ES-I3 (cell line): ENCODE measurements around the gene IGFBP2.

ENCODE experiments used
- H3K36me3 ChIP-seq: 2 replicates; pipeline ENCODE4 v1.6.1; 2013; ENCODE audit warnings: mild to moderate bottlenecking, low read length, control low read depth, moderate library complexity; ENCODE audit not compliant: insufficient read depth
- H3K4me1 ChIP-seq: 2 replicates; pipeline ENCODE4 v1.6.1; 2013; ENCODE audit warnings: mild to moderate bottlenecking, control low read depth, low read length; ENCODE audit not compliant: insufficient read depth
- H3K9ac ChIP-seq: 2 replicates; pipeline ENCODE4 v1.6.1; 2013; ENCODE audit warnings: low read depth, mild to moderate bottlenecking, low read length, moderate library complexity
- H3K9me3 ChIP-seq: 2 replicates; pipeline ENCODE4 v1.6.1; 2013; ENCODE audit warnings: mild to moderate bottlenecking, low read length, moderate library complexity; ENCODE audit not compliant: control insufficient read depth, insufficient read depth

IGFBP2 gene

GRCh38 chr2:216687111-216687510 lies 53.9 kb downstream of the IGFBP2 start:
- Histone ChIP-seq H3K4me1 (peaks cover 7% of the 10 kb centered on the region), H3K9me3 (no peaks in the 10 kb centered on the region), H3K36me3 (no peaks in the 10 kb centered on the region), H3K9ac (no peak overlapping the region)

GRCh38 chr2:216687646-216688045 lies 54.4 kb downstream of the IGFBP2 start:
- Histone ChIP-seq H3K9ac (no peak overlapping the region), H3K9me3 (no peaks in the 10 kb centered on the region), H3K36me3 (no peaks in the 10 kb centered on the region), H3K4me1 (peaks cover 5% of the 10 kb centered on the region)

- Histone ChIP-seq H3K36me3 (no peaks in the 10 kb centered on the region), H3K4me1 (peaks cover 5% of the 10 kb centered on the region)
These were observed 55.6 kb downstream of the IGFBP2 start for GRCh38 chr2:216688731-216689340.

GRCh38 chr2:216689397-216689796 lies 56.2 kb downstream of the IGFBP2 start:
- no peaks in the 10 kb centered on the region for H3K36me3 ChIP-seq
- peaks cover 5% of the 10 kb centered on the region for H3K4me1 ChIP-seq
- H3K9ac ChIP-seq = no peak overlapping the region
- no peaks in the 10 kb centered on the region for H3K9me3 ChIP-seq

More at GRCh38 chr2:216688731-216689340, 55.6 kb downstream of the IGFBP2 start:
- Histone ChIP-seq H3K9ac (no peak overlapping the region), H3K9me3 (no peaks in the 10 kb centered on the region)

- H3K36me3 ChIP-seq = no peaks in the 10 kb centered on the region
These were observed 57.2 kb downstream of the IGFBP2 start for GRCh38 chr2:216690456-216690852.

GRCh38 chr2:216690853-216691741 lies 57.9 kb downstream of the IGFBP2 start:
- Histone ChIP-seq H3K36me3 (no peaks in the 10 kb centered on the region), H3K4me1 (peaks cover 9% of the 10 kb centered on the region), H3K9ac (peak overlapping the region; percentile 37; the same call in 1 of the 2 replicates), H3K9me3 (no peaks in the 10 kb centered on the region)

More at GRCh38 chr2:216690456-216690852, 57.2 kb downstream of the IGFBP2 start:
- no peaks in the 10 kb centered on the region for H3K9me3 ChIP-seq
- peaks cover 5% of the 10 kb centered on the region for H3K4me1 ChIP-seq
- no peak overlapping the region for H3K9ac ChIP-seq

- Histone ChIP-seq H3K9me3 (no peaks in the 10 kb centered on the region), H3K4me1 (peaks cover 13% of the 10 kb centered on the region), H3K9ac (peak overlapping the region; percentile 89), H3K36me3 (no peaks in the 10 kb centered on the region)
These were observed 59.6 kb downstream of the IGFBP2 start for GRCh38 chr2:216692636-216693413.

GRCh38 chr2:216693414-216694080 lies 60.3 kb downstream of the IGFBP2 start:
- no peaks in the 10 kb centered on the region for H3K9me3 ChIP-seq
- no peaks in the 10 kb centered on the region for H3K36me3 ChIP-seq
- peaks cover 13% of the 10 kb centered on the region for H3K4me1 ChIP-seq
- H3K9ac ChIP-seq = peak overlapping the region; percentile 59; the same call in 1 of the 2 replicates

- H3K36me3 ChIP-seq = no peaks in the 10 kb centered on the region
- peak overlapping the region; percentile 59 for H3K9ac ChIP-seq
- H3K9me3 ChIP-seq = no peaks in the 10 kb centered on the region
- H3K4me1 ChIP-seq = peaks cover 16% of the 10 kb centered on the region; the same call in 1 of the 2 replicates
These were observed 61.0 kb downstream of the IGFBP2 start for GRCh38 chr2:216694082-216694825.

GRCh38 chr2:216694826-216695217 lies 61.6 kb downstream of the IGFBP2 start:
- Histone ChIP-seq H3K9ac (peak overlapping the region; percentile 59; the same call in 1 of the 2 replicates), H3K9me3 (no peaks in the 10 kb centered on the region), H3K4me1 (peaks cover 16% of the 10 kb centered on the region; the same call in 1 of the 2 replicates), H3K36me3 (no peaks in the 10 kb centered on the region)

- peak within 1 kb of the TSS; percentile 59; the same call in 1 of the 2 replicates for H3K9ac ChIP-seq
- H3K4me1 ChIP-seq = 0 out of 2 replicates have a peak, but pooled peaks cover 11% of the 10 kb centered on the region
- H3K9me3 ChIP-seq = no peaks in the 10 kb centered on the region
- no peaks in the 10 kb centered on the region for H3K36me3 ChIP-seq
These were observed 62.2 kb downstream of the IGFBP2 start, which contains the start of gene IGFBP5 for GRCh38 chr2:216695401-216695821. TSS of gene IGFBP5 (minus strand) at chr2:216695549. CDS start at chr2:216694775, 774 bp downstream.

GRCh38 chr2:216696321-216696720 lies 63.1 kb downstream of the IGFBP2 start:
- Histone ChIP-seq H3K9ac (no peak overlapping the region), H3K9me3 (no peaks in the 10 kb centered on the region), H3K4me1 (0 out of 2 replicates have a peak, but pooled peaks cover 11% of the 10 kb centered on the region), H3K36me3 (no peaks in the 10 kb centered on the region)
